SK-N-SH treated with all-trans-retinoic acid at 6 μM for 48 hours (cell line): Measurements from ENCODE around the gene METTL2A.
A peak's percentile ranks its signal among the peaks of the same experiment; 100 is the strongest.
"Not testable (repeated sequence)": the region's sequence is repeated elsewhere in the genome, so short reads cannot be mapped to it uniquely, and the experiment has no call there.

Source experiments
- ATAC-seq: fragments of 200-7000 bp; cut with Tn5 transposase; 3 replicates; pipeline ENCODE4 v1.9.1; 2020; ENCODE audit warnings: mild to moderate bottlenecking, moderate library complexity

METTL2A gene

GRCh38 chr17:62482553-62482952, 58.9 kb downstream of the METTL2A start:
- not testable (repeated sequence) for ATAC-seq

GRCh38 chr17:62490990-62491389, 67.3 kb downstream of the METTL2A start:
- not testable (repeated sequence) for ATAC-seq

GRCh38 chr17:62493049-62493655, 69.5 kb downstream of the METTL2A start:
- not testable (repeated sequence) for ATAC-seq

- ATAC-seq: not testable (repeated sequence)
These were observed 70.4 kb downstream of the METTL2A start for GRCh38 chr17:62494073-62494472.

GRCh38 chr17:62496344-62496743, 72.6 kb downstream of the METTL2A start:
- not testable (repeated sequence) for ATAC-seq

GRCh38 chr17:62498796-62499195, 75.1 kb downstream of the METTL2A start:
- ATAC-seq: peak; percentile 33; the same call in 2 of the 3 replicates
